Measurements from ENCODE around the gene CDK17. TPM values are rescaled to one million over a fixed set of nuclear protein-coding genes. Genes with fewer than 3 reads are reported as not detected.

Gene CDK17
- total RNA-seq, 1 donor from 2014 or later = 33.8 TPM

GRCh38 chr12:96233939-96234461 lies 166.2 kb downstream of the CDK17 start:
- Mint-ChIP-seq H3K27me3 (ENCODE audit: unreplicated experiment) (no peaks in the 10 kb centered on the region), H3K9me3 (ENCODE audit: unreplicated experiment) (no peaks in the 10 kb centered on the region), H3K36me3 (ENCODE audit: unreplicated experiment) (peaks cover 8% of the 10 kb centered on the region), H3K4me1 (ENCODE audit: unreplicated experiment) (peaks cover 45% of the 10 kb centered on the region), H3K27ac (ENCODE audit: unreplicated experiment) (no peak overlapping the region), H3K4me3 (ENCODE audit: unreplicated experiment) (no peak overlapping the region)
- TF ChIP-seq CTCF (IDR thresholded peaks at IDR 0.05) = no peak
- no peak for DNase-seq (ENCODE audit: extremely low spot score, unreplicated experiment)

GRCh38 chr12:96233168-96233567 lies 167.1 kb downstream of the CDK17 start:
- H3K36me3 Mint-ChIP-seq (ENCODE audit: unreplicated experiment) = peaks cover 8% of the 10 kb centered on the region
- DNase-seq (ENCODE audit: extremely low spot score, unreplicated experiment) = no peak
- H3K4me1 Mint-ChIP-seq (ENCODE audit: unreplicated experiment) = peaks cover 37% of the 10 kb centered on the region
- no peaks in the 10 kb centered on the region for H3K9me3 Mint-ChIP-seq (ENCODE audit: unreplicated experiment)
- H3K4me3 Mint-ChIP-seq (ENCODE audit: unreplicated experiment) = no peak overlapping the region
- no peak for TF ChIP-seq CTCF (IDR thresholded peaks at IDR 0.05)
- H3K27ac Mint-ChIP-seq (ENCODE audit: unreplicated experiment) = no peak overlapping the region
- H3K27me3 Mint-ChIP-seq (ENCODE audit: unreplicated experiment) = no peaks in the 10 kb centered on the region

GRCh38 chr12:96230646-96231045 lies 169.6 kb downstream of the CDK17 start:
- Mint-ChIP-seq H3K36me3 (ENCODE audit: unreplicated experiment) (peaks cover 17% of the 10 kb centered on the region), H3K9me3 (ENCODE audit: unreplicated experiment) (no peaks in the 10 kb centered on the region), H3K27ac (ENCODE audit: unreplicated experiment) (no peak overlapping the region), H3K4me1 (ENCODE audit: unreplicated experiment) (peaks cover 13% of the 10 kb centered on the region), H3K4me3 (ENCODE audit: unreplicated experiment) (no peak overlapping the region), H3K27me3 (ENCODE audit: unreplicated experiment) (no peaks in the 10 kb centered on the region)
- DNase-seq (ENCODE audit: extremely low spot score, unreplicated experiment) = no peak
- TF ChIP-seq CTCF (IDR thresholded peaks at IDR 0.05) = no peak

- peaks cover 30% of the 10 kb centered on the region for H3K36me3 Mint-ChIP-seq (ENCODE audit: unreplicated experiment)
- H3K27ac Mint-ChIP-seq (ENCODE audit: unreplicated experiment) = peak overlapping the region; percentile 57
- no peak for TF ChIP-seq CTCF (IDR thresholded peaks at IDR 0.05)
- peaks cover 14% of the 10 kb centered on the region for H3K4me1 Mint-ChIP-seq (ENCODE audit: unreplicated experiment)
- no peak for DNase-seq (ENCODE audit: extremely low spot score, unreplicated experiment)
- no peaks in the 10 kb centered on the region for H3K9me3 Mint-ChIP-seq (ENCODE audit: unreplicated experiment)
- no peaks in the 10 kb centered on the region for H3K27me3 Mint-ChIP-seq (ENCODE audit: unreplicated experiment)
- H3K4me3 Mint-ChIP-seq (ENCODE audit: unreplicated experiment) = no peak overlapping the region
These were observed 171.5 kb downstream of the CDK17 start for GRCh38 chr12:96228566-96229248.

Other genes with a start within 250 kb of the CDK17 start
- gene ELK3, start 206.1 kb downstream of the CDK17 start, total RNA-seq = 49.3 and 49.5 TPM in 2 replicates
- 0.24 and 0.73 TPM in 2 replicates for gene CFAP54, start 89.1 kb upstream of the CDK17 start, total RNA-seq